IMR-90 (cell line): Measurements from ENCODE around the gene POLD1.

Source experiments
- BHLHE40 ChIP-seq: fragments of 150-350 bp; IDR thresholded peaks from 2 replicates; pipeline ENCODE4 v1.6.1; 2016; ENCODE audit warnings: mild to moderate bottlenecking, low read depth, low read length
- CEBPB ChIP-seq: IDR thresholded peaks from 2 replicates; pipeline ENCODE4 v1.6.1; 2012; ENCODE audit warnings: low read depth, low read length, improper control_type of control experiment
- CTCF ChIP-seq: conservative IDR thresholded peaks from 2 replicates; pipeline ENCODE4 v1.5.1; 2012; ENCODE audit warnings: mild to moderate bottlenecking, low read depth, low read length, improper control_type of control experiment
- ELK1 ChIP-seq: fragments of 150-350 bp; IDR thresholded peaks from 2 replicates; pipeline ENCODE4 v1.6.1; 2016; ENCODE audit warnings: low read depth, mild to moderate bottlenecking, low read length, moderate library complexity, borderline replicate concordance
- FOS ChIP-seq: fragments of 150-350 bp; IDR thresholded peaks from 2 replicates; pipeline ENCODE4 v1.6.1; 2016; ENCODE audit warnings: low read depth, low read length
- MAFK ChIP-seq: IDR thresholded peaks from 2 replicates; pipeline ENCODE4 v1.6.1; 2012; ENCODE audit warnings: low read depth, low read length, improper control_type of control experiment
- MAZ ChIP-seq: IDR thresholded peaks from 2 replicates; pipeline ENCODE4 v1.6.1; 2012; ENCODE audit warnings: low read depth, mild to moderate bottlenecking, low read length, improper control_type of control experiment, moderate library complexity, borderline replicate concordance
- MXI1 ChIP-seq: IDR thresholded peaks from 2 replicates; pipeline ENCODE4 v1.6.1; 2012; ENCODE audit warnings: low read depth, mild to moderate bottlenecking, low read length, moderate library complexity, borderline replicate concordance
- NFE2L2 ChIP-seq: fragments of 150-350 bp; IDR thresholded peaks from 2 replicates; pipeline ENCODE4 v1.6.1; 2016; ENCODE audit warnings: low read depth, mild to moderate bottlenecking, low read length
- POLR2A ChIP-seq: IDR thresholded peaks from 2 replicates; pipeline ENCODE4 v1.6.1; 2012; ENCODE audit warnings: mild to moderate bottlenecking, low read depth, low read length
- RAD21 ChIP-seq: IDR thresholded peaks from 2 replicates; pipeline ENCODE4 v1.6.1; 2012; ENCODE audit warnings: low read length, improper control_type of control experiment
- RCOR1 ChIP-seq: IDR thresholded peaks from 2 replicates; pipeline ENCODE4 v1.6.1; 2012; ENCODE audit warnings: mild to moderate bottlenecking, low read length, improper control_type of control experiment; ENCODE audit not compliant: insufficient replicate concordance
- RFX5 ChIP-seq: IDR thresholded peaks from 2 replicates; pipeline ENCODE4 v1.8.0; 2012; ENCODE audit warnings: low read depth, mild to moderate bottlenecking, low read length, moderate library complexity
- USF2 ChIP-seq: fragments of 150-350 bp; IDR thresholded peaks from 2 replicates; pipeline ENCODE4 v1.6.1; 2017; ENCODE audit warnings: mild to moderate bottlenecking, antibody characterized with exemption, low read length, low read depth

GRCh38 chr19:50334741-50335421, 49.3 kb upstream of the POLD1 start:
- TF ChIP-seq CTCF (no peak), POLR2A (no peak), MAFK (no peak), RFX5 (no peak), CEBPB (no peak), RAD21 (no peak), ELK1 (no peak), BHLHE40 (no peak), FOS (no peak), MAZ (no peak), NFE2L2 (no peak), USF2 (no peak), MXI1 (no peak), RCOR1 (no peak)
